Measurements from ENCODE around the gene FCRL4.
"Not testable (repeated sequence)": the region's sequence is repeated elsewhere in the genome, so short reads cannot be mapped to it uniquely, and the experiment has no call there.

Gene FCRL4

GRCh38 chr1:157584503-157584902 is 13.4 kb downstream of the FCRL4 start:
- H3K4me3 ChIP-seq (ENCODE audit: low read length): no peak overlapping the region
- no peaks in the 10 kb centered on the region for H3K27me3 ChIP-seq (ENCODE audit: control insufficient read depth, insufficient read depth, low read length)
- no peaks in the 10 kb centered on the region for H3K36me3 ChIP-seq (ENCODE audit: control insufficient read depth, insufficient read depth, low read length)
- H3K4me1 ChIP-seq (ENCODE audit: control insufficient read depth, insufficient read depth, low read length): no peaks in the 10 kb centered on the region
- no peaks in the 10 kb centered on the region for H3K9me3 ChIP-seq (ENCODE audit: control insufficient read depth, low read length)
- no peak overlapping the region for H3K9ac ChIP-seq (ENCODE audit: low read length)

DNA sequence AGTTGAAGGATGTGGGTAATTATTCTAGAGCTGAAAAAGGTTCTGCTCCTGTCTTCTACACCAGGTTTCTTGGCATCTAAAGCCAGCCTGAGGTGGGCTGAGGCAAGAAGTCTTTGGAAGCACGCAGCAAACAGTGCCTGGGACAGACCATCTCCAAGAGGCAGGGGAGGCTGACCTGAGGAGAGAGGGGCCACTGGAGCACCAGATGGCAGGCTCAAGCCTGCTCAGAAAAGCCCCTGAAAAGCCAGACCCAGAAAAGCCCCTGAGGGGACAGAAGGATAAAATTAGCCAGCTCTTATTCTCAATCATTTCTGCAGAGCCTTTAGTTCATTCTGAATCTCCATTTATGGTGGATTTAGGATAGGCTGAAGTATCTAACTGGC is 17.1 kb downstream of the FCRL4 start:
- Histone ChIP-seq H3K4me3 (ENCODE audit: low read length) (no peak overlapping the region), H3K27me3 (ENCODE audit: control insufficient read depth, insufficient read depth, low read length) (no peaks in the 10 kb centered on the region), H3K4me1 (ENCODE audit: control insufficient read depth, insufficient read depth, low read length) (no peaks in the 10 kb centered on the region), H3K9me3 (ENCODE audit: control insufficient read depth, low read length) (no peaks in the 10 kb centered on the region), H3K36me3 (ENCODE audit: control insufficient read depth, insufficient read depth, low read length) (no peaks in the 10 kb centered on the region), H3K9ac (ENCODE audit: low read length) (no peak overlapping the region)

DNA sequence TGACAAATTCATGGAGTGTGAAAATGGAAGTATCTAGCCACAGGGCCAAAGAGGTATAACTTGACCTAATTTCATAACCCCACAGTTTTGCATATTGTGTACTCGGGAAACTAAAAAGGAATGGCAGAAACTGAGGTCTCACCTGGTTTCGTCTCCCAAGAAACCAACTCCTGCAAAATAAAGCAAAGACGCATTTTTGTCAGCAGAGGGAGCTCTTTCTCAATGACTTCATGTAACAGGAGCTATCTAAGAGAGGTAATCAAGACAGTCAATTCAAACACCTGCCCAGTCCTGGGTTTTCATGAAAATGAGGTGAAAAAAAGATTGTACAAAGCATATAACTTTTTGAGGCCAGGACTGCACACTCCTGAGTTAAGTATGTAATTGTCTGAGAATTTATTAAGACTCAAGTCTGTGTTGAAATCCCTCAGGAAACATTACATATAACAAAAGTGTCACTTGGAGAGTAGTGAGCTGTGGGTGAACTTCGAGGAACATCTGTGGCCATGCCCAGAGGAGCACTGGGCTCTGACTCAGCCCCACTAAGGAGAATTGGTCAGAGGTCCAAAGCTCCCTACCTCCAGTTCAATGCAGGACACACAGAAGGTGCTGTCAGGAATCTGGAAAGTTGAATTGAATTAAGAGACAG is 17.6 kb downstream of the FCRL4 start:
- no peaks in the 10 kb centered on the region for H3K4me1 ChIP-seq (ENCODE audit: control insufficient read depth, insufficient read depth, low read length)
- no peaks in the 10 kb centered on the region for H3K9me3 ChIP-seq (ENCODE audit: control insufficient read depth, low read length)
- no peak overlapping the region for H3K4me3 ChIP-seq (ENCODE audit: low read length)
- no peak overlapping the region for H3K9ac ChIP-seq (ENCODE audit: low read length)
- no peaks in the 10 kb centered on the region for H3K27me3 ChIP-seq (ENCODE audit: control insufficient read depth, insufficient read depth, low read length)
- no peaks in the 10 kb centered on the region for H3K36me3 ChIP-seq (ENCODE audit: control insufficient read depth, insufficient read depth, low read length)

- Histone ChIP-seq H3K27me3 (ENCODE audit: control insufficient read depth, insufficient read depth, low read length) (no peaks in the 10 kb centered on the region), H3K4me1 (ENCODE audit: control insufficient read depth, insufficient read depth, low read length) (no peaks in the 10 kb centered on the region), H3K4me3 (ENCODE audit: low read length) (no peak overlapping the region), H3K36me3 (ENCODE audit: control insufficient read depth, insufficient read depth, low read length) (no peaks in the 10 kb centered on the region), H3K9ac (ENCODE audit: low read length) (no peak overlapping the region), H3K9me3 (ENCODE audit: control insufficient read depth, low read length) (no peaks in the 10 kb centered on the region)
Observed at GRCh38 chr1:157577420-157577819, 20.5 kb downstream of the FCRL4 start.

DNA sequence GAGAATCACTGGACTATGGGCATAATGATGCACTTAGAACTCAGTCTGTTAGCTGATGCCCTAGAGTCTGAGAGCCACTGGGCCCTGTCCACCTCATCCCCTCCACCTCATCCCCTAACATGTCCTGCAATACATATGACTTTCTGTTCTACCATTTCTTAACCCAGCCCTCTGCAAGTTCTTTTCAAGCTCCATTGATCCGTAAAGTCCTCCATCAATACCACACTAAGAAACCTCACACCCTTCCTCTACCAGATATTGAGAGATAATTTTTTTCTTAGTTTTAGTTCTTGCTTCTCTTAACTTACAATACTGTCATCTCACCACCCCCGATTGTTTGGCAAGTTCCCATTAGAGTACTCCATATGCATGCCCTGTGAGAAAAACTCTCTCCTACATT is 22.1 kb downstream of the FCRL4 start:
- Histone ChIP-seq H3K36me3 (ENCODE audit: control insufficient read depth, insufficient read depth, low read length) (no peaks in the 10 kb centered on the region), H3K9ac (ENCODE audit: low read length) (no peak overlapping the region), H3K9me3 (ENCODE audit: control insufficient read depth, low read length) (no peaks in the 10 kb centered on the region), H3K27me3 (ENCODE audit: control insufficient read depth, insufficient read depth, low read length) (no peaks in the 10 kb centered on the region), H3K4me3 (ENCODE audit: low read length) (no peak overlapping the region), H3K4me1 (ENCODE audit: control insufficient read depth, insufficient read depth, low read length) (no peaks in the 10 kb centered on the region)

DNA sequence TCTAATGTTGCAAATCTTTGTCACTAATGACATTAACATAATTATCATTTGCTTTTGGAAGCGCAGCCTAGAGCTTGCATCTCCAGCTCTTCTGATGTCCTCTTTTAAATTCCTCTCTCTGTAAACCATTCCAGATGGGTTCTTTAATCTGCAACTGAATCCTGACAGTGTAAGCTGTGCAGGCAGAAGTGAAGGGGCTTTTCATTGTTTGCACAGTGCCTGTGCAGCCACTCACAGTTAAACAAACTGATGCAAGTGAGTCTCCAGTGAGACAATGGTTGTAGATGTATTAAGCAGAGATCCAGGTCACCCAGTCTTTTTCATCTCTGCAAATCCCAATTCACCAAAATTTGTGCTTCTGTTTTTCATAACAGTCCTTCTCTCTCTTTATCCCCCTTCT is 23.0 kb downstream of the FCRL4 start:
- no peaks in the 10 kb centered on the region for H3K9me3 ChIP-seq (ENCODE audit: control insufficient read depth, low read length)
- H3K4me1 ChIP-seq (ENCODE audit: control insufficient read depth, insufficient read depth, low read length): no peaks in the 10 kb centered on the region
- no peak overlapping the region for H3K4me3 ChIP-seq (ENCODE audit: low read length)
- no peaks in the 10 kb centered on the region for H3K36me3 ChIP-seq (ENCODE audit: control insufficient read depth, insufficient read depth, low read length)
- H3K9ac ChIP-seq (ENCODE audit: low read length): no peak overlapping the region
- no peaks in the 10 kb centered on the region for H3K27me3 ChIP-seq (ENCODE audit: control insufficient read depth, insufficient read depth, low read length)

DNA sequence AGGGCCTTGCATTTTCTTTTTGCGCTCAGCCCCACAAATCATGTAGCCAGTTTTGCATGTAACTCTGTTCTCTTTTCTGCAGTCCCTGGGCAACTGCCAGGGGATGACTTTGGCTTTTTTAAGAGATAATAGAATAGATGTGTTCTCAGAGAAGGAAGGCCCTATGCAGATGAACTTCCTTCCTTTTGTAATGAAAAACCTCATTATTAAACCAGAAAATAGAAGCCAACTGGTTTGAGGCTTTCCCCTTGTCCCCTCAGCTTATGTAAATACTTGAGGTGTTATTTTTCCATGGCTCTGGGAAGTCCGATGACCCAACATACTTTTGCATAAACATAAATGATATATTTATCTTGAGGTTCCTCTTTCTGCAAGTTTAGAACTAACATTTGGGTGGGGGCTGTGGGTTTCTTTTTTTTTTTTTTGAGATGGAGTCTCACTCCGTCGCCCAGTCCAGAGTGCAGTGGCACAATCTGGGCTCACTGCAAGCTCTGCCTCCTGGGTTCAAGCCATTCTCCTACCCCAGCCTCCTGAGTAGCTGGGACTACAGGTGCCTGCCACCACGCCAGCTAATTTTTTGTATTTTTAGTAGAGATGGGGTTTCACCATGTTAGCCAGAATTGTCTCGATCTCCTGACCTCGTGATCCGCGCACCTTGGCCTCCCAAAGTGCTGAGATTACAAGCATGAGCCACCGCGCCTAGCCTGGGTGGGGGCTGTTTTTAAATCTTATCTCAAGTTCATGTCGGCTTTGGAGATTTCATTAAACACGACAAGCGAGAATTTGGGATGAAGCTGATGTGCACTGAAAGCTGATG is 31.2 kb downstream of the FCRL4 start:
- no peaks in the 10 kb centered on the region for H3K36me3 ChIP-seq (ENCODE audit: control insufficient read depth, insufficient read depth, low read length)
- no peaks in the 10 kb centered on the region for H3K9me3 ChIP-seq (ENCODE audit: control insufficient read depth, low read length)
- H3K4me3 ChIP-seq (ENCODE audit: low read length): no peak overlapping the region
- H3K27me3 ChIP-seq (ENCODE audit: control insufficient read depth, insufficient read depth, low read length): no peaks in the 10 kb centered on the region
- H3K9ac ChIP-seq (ENCODE audit: low read length): no peak overlapping the region
- H3K4me1 ChIP-seq (ENCODE audit: control insufficient read depth, insufficient read depth, low read length): no peaks in the 10 kb centered on the region

- H3K4me3 ChIP-seq (ENCODE audit: low read length): no peak overlapping the region
- H3K27me3 ChIP-seq (ENCODE audit: control insufficient read depth, insufficient read depth, low read length): no peaks in the 10 kb centered on the region
- H3K9me3 ChIP-seq (ENCODE audit: control insufficient read depth, low read length): no peaks in the 10 kb centered on the region
- no peak overlapping the region for H3K9ac ChIP-seq (ENCODE audit: low read length)
- no peaks in the 10 kb centered on the region for H3K36me3 ChIP-seq (ENCODE audit: control insufficient read depth, insufficient read depth, low read length)
- H3K4me1 ChIP-seq (ENCODE audit: control insufficient read depth, insufficient read depth, low read length): no peaks in the 10 kb centered on the region
Observed at GRCh38 chr1:157562515-157562914, 35.4 kb downstream of the FCRL4 start.

DNA sequence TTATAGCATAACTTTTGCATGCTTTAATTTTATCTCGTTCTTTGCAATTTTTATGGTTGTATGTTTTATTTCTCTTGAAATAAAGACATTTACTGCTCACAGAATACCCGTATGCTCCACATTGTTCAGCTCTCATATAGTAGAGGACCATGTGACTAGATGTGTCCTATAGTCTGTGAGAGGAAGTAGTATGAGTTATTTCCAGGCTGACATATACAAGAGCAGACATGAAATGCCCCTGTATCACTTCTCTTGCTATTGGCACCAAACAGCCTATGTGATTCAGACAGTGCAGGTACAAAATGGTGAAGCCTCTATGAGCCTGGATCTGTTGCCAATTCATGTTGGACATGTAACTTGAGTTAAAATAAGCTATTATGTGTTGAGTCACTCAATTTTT is 39.8 kb downstream of the FCRL4 start:
- H3K4me1 ChIP-seq (ENCODE audit: control insufficient read depth, insufficient read depth, low read length): no peaks in the 10 kb centered on the region
- H3K9ac ChIP-seq (ENCODE audit: low read length): no peak overlapping the region
- H3K36me3 ChIP-seq (ENCODE audit: control insufficient read depth, insufficient read depth, low read length): no peaks in the 10 kb centered on the region
- no peaks in the 10 kb centered on the region for H3K9me3 ChIP-seq (ENCODE audit: control insufficient read depth, low read length)
- H3K4me3 ChIP-seq (ENCODE audit: low read length): no peak overlapping the region
- H3K27me3 ChIP-seq (ENCODE audit: control insufficient read depth, insufficient read depth, low read length): no peaks in the 10 kb centered on the region

- Histone ChIP-seq H3K4me3 (ENCODE audit: low read length) (no peak within 1 kb of the TSS), H3K9ac (ENCODE audit: low read length) (no peak within 1 kb of the TSS), H3K4me1 (ENCODE audit: control insufficient read depth, insufficient read depth, low read length) (no peaks in the 10 kb centered on the region), H3K36me3 (ENCODE audit: control insufficient read depth, insufficient read depth, low read length) (no peaks in the 10 kb centered on the region), H3K9me3 (ENCODE audit: control insufficient read depth, low read length) (no peaks in the 10 kb centered on the region), H3K27me3 (ENCODE audit: control insufficient read depth, insufficient read depth, low read length) (no peaks in the 10 kb centered on the region)
Observed at GRCh38 chr1:157551694-157552693, 45.9 kb downstream of the FCRL4 start, which contains the start of gene FCRL5. Gene FCRL5 (minus strand): TSS chr1:157552515. CDS start chr1:157552362, 153 bp downstream.

- not testable (repeated sequence) for H3K36me3 ChIP-seq (ENCODE audit: control insufficient read depth, insufficient read depth, low read length); H3K9me3 ChIP-seq (ENCODE audit: control insufficient read depth, low read length); H3K9ac ChIP-seq (ENCODE audit: low read length); H3K4me1 ChIP-seq (ENCODE audit: control insufficient read depth, insufficient read depth, low read length); H3K27me3 ChIP-seq (ENCODE audit: control insufficient read depth, insufficient read depth, low read length); H3K4me3 ChIP-seq (ENCODE audit: low read length)
Observed at GRCh38 chr1:157548081-157548480, 49.8 kb downstream of the FCRL4 start.

DNA sequence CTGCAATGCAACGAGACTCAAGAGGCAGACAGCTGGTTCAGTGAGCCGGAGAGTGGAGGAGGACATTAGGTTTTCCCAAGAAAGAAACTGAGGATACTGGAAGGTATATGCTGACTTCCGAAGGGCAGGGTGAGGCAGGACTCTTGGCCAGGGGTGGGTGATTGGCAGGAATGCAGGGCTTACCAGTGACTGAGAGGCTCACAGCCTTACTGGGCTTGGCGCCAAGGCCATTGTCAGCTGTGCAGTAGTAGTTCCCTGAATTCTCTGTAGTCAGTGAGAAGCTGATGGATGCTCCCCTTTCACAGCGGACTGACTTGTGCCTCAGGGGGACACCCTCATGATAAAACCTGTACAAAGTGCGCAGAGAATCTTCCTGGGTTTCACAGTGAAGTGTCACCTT is 55.2 kb downstream of the FCRL4 start:
- H3K27me3 ChIP-seq (ENCODE audit: control insufficient read depth, insufficient read depth, low read length): no peaks in the 10 kb centered on the region

More for the DNA sequence above, 55.2 kb downstream of the FCRL4 start:
- no peaks in the 10 kb centered on the region for H3K9me3 ChIP-seq (ENCODE audit: control insufficient read depth, low read length)
- no peak overlapping the region for H3K4me3 ChIP-seq (ENCODE audit: low read length)
- H3K4me1 ChIP-seq (ENCODE audit: control insufficient read depth, insufficient read depth, low read length): no peaks in the 10 kb centered on the region
- H3K36me3 ChIP-seq (ENCODE audit: control insufficient read depth, insufficient read depth, low read length): no peaks in the 10 kb centered on the region
- H3K9ac ChIP-seq (ENCODE audit: low read length): no peak overlapping the region
